Activated CD4-positive, alpha-beta T cell treated with anti-CD3 and anti-CD28 coated beads, Interleukin-2, Interleukin-6, amounts not matched to agents 100 ng/mL and 50 ng/mL, durations not matched to agents 16 hours and 8 hours (primary cell): Measurements from ENCODE around the gene GTF2H4.
A peak's percentile ranks its signal among the peaks of the same experiment; 100 is the strongest.
"Not testable (repeated sequence)": the region's sequence is repeated elsewhere in the genome, so short reads cannot be mapped to it uniquely, and the experiment has no call there.

ENCODE experiments used
- DNase-seq: peaks from one replicate; pipeline ENCODE4 v3.0.0-alpha.2; 2020

The GTF2H4 gene

DNA sequence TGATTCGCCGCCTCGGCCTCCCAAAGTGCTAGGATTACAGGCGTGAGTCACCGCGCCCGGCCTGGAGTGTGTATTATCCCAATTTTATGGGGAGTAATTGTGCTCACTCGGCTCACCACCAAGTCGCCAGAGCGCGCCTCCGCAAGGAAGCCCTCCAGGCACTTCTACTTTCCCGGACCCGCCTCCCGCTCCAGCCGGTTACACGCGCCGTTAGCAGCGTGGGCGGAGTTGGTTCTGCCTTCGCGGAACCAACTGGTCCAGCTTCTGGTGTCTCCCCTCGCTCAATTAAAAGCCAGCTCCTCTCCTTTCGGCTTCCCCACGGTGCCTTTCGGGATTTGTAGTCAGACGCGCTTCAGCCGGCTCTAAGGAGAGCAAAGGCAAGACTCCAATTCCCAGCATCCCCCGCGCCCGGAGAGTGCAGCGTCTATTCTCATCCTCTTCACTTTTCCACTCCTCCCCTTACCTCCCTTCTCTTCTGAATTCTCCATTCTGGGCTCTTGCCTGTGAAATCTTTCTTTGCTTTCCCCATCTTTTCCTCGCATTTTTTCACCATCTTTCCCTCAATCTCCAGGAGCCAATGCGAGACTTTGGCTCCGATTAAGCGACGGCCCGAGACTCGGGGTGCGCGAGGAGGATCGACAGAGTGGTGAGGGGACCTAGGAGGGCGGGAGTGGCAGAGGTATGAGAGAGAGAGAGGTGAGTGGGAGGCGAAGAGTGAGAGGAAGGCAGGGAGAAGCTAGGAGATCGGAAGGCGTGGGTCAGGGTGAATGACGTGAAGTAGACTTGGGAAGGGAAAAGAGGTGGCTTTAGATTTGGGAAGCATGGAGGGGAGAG lies at the start of gene GTF2H4:
TSS of gene GTF2H4 (plus strand) at position 450 of the 834 bp plus-strand sequence.
- peak; percentile 98 for DNase-seq

DNA sequence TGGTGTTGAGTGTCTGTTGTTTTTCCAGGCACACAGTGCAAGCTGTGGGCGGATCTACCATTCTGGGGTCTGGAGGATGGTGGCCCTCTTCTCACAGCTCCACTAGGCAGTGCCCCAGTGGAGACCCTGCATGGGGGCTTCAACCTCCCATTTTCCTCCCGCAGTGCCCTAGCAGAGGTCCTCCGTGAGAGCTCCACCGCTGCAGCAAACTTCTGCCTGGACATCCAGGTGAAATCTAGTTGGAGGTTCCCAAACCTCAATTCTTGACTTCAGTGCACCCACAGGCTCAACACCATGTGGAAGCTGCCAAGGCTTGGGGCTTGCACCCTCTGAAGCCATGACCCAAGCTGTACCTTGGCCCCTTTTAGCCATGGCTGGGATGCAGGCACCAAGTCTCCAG lies 48.3 kb upstream of the GTF2H4 start:
- DNase-seq, result not testable (repeated sequence)

DNA sequence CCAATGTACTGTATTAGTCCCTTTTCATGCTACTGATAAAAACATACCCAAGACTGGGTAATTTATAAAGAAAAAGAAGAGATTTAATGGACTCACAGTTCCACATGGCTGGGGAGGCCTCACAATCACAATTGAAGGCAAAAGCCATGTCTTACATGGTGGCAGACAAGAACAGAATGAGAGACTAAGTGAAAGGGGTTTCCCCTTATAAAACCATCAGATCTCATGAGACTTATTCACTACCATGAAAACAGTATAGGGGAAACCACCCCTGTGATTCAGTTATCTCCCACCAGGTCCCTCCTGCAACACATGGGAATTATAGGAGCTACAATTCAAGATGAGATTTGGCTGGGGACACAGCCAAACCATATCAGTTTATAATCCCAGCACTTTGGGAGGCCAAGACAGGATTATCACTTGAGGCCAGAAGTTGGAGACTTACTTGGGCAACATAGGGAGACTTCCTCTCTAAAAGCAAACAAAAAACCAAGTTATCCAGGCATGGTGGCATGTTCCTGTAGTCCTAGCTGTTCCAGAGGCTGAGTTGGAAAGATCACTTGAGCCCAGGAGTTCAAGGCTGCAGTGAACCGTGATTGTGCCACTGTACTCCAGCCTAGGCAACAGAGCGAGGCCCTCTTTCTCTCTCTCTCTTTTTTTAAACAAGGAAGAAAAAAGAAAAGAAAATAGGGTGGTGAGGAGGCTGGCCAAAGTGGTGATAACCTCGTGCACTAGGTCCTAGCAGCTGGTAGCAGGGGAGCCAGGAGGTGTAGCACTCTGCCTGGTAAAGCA lies 46.6 kb upstream of the GTF2H4 start:
- no peak for DNase-seq

DNA sequence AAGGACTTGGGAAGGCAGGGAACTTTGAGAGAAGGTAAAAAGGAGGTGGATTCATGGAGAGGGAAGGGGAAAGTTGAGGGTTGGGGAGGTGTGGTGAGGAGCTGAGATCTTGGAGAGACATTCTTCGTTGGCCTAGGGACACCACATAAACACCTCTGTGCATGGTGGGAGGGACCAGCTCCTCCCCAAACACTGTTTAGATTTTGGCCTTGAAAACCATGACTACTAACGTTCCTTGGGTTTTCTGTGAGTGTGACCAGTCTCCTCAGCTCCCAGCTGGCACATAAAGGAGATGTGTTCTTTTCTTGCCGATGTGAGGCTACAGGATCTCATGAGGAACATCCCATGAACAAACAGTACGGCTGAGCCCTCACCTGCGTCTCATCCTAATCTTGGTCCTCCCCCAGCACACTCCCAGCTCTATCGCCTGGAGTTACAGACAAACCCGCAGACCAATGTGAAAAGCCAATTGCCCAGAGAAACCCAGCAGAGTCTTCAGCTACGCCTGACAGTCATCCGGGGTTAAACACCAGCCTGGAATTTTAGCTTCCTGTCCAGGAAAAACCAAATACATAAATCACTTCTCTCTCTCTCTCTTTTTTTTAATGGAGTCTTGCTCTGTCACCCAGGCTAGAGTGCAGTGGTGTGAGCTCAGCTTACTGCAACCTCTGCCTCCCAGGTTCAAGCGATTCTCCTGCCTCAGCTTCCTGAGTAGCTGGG lies 45.7 kb upstream of the GTF2H4 start:
- DNase-seq, result no peak

DNA sequence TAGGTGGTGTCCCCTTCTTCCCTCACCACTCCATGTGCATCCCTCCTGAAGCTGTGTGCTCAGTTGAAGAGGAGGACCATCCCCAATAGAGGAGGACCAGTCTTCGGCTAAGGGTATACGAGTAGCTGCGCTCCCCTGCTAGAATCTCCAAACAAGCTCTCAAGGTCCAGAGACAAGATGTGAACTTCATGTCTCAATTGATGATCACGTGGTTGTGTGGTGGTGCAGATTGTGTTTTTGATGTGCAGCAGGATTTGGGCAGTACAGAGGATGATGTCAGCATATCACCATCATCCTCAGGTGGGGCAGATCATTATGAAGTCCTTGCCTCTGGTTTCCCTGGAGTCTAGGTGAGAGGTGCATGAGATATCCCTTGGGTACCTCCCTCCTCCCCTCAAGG lies 43.7 kb upstream of the GTF2H4 start:
- DNase-seq, result no peak

DNA sequence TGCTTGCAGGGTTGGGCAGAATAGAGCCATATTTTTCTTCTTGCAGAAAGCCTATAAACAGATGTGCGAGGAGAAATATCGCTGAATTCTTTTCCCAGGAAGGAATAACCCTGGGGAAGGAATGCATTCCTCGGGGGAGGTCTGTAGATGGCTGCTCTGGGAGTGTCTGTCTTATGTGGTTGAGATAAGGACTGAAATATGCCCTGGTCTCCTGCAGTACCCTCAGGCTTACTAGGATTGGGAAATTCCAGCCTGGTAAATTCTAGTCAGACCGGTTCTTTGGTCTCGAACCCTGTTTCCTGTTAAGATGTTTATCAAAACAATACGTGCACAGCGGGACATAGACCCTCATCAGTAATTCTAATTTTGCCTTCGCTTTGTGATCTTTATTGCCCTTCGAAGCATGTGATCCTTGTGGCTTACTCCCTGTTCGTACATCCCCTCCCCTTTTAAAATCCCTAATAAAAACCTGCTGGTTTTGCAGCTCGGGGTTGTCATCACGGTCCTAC lies 38.7 kb upstream of the GTF2H4 start:
- not testable (repeated sequence) for DNase-seq

DNA sequence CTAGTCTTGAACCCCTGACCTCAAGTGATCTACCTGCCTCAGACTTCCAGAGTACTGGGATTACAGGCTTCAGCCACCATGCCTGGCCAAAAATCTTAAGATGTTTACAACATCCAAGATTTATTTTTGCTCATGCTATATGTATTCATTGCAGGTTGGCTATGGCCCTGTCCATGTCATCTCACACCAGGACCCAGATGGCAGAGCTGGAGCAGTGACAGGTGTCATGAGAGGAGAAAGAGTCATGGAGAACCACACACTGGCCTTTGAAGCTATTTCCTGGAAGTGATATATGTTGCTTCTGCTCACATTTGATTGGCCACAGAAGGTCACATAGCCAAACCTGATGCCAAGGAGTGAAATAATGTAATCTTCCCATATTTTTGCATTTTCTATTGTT lies 37.5 kb upstream of the GTF2H4 start:
- DNase-seq, result no peak

DNA sequence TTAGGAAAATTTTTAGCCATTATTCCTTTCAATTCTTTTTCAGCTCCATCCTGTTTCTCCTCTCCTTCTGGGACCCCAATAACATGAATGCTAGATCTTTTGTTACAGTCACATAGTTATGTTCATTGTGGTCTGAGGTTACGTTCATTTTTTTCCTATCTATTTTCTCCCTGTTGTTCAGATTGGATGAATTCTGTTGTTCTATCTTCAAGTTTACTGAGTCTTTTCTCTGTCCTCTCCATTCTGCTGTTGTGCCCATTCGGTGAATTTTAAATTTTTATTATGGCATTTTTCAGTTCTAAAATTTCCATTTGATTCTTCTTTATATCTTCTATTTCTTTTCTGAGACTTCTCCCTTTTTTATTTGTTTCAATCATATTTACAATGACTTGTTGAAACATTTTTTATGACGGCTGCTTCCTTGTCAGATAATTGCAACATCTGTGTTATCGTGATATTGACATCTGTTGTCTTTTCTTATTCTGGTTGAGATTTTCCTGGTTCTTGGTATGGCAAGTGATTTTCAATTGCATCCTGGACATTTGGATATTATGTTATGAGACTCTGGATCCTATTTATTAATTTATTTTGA lies 36.3 kb upstream of the GTF2H4 start:
- DNase-seq, result no peak

DNA sequence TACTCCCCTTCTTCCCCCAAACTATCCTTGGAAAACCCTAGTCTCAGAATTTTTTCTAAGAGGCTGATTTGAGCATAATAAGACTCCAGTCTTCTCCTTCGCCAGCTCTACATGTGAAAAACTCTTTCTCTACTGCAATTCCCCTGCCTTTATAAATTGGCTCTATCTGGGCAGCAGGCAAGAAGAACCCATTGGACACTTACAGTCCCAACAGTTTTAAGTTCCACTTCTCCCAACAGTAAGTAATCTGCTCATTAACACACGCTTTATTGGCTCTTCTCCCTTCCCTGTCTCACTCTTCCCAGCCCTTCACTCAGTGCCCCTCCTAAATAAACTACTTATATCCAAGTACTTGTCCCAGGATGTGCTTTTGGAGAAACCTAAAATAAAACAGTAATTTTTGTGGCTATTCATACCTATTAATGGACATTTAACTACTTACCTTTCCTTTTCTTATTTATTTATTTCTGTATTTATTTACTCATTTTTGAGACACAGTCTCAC lies 34.8 kb upstream of the GTF2H4 start:
- DNase-seq, result no peak

DNA sequence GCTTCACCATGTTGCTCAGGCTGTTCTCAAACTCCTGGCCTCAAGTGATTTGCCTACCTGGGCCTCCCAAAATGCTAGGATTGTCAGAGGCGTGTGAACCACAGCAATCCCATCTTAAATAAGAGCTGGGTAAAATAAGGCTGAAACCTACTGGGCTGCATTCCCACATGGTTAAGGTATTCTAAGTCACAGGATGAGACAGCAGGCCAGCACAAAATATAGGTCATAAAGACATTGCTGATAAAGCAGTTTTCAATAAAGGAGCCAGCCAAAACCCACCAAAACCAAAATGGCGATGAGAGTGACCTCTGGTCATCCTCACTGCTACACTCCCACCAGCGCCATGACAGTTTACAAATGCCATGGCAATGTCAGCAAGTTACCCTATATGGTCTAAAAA lies 34.2 kb upstream of the GTF2H4 start:
- not testable (repeated sequence) for DNase-seq

DNA sequence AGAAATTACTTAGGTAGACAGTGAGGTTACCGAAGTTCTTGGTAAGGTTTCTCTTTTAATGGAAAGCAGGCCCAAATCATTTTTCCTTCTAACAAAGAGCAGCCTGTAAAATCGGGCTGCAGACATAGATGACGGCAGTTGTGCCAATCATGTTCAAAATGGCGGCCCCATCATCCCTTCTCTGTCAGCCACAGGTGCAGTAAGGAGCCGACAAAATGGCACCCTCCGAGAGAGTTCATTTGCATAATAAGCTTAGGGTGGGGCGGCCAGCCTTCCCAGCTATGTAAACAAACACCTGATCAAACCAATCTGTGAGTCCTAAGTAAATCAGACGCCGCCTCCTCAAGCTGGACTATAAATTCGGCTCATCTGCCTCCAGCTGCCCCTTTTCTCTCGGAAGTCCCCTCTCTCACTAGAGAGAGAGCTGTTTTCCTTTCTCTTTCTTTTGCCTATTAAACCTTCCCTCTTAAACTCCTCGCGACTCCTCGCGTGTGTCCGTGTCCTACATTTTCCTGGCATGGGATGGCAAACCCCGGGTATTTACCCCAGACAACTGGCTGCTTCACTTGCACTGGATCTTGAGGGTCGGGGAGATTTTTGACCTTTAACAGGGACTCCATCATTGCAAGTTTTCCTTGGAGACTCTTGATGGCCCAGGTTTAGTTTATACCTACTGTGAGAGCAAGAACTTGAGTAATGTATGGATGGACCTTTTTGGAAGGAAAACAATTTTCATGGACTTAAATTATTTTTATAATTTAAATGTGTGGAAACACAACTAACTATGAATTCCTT lies 32.6 kb upstream of the GTF2H4 start:
- DNase-seq, result no peak

DNA sequence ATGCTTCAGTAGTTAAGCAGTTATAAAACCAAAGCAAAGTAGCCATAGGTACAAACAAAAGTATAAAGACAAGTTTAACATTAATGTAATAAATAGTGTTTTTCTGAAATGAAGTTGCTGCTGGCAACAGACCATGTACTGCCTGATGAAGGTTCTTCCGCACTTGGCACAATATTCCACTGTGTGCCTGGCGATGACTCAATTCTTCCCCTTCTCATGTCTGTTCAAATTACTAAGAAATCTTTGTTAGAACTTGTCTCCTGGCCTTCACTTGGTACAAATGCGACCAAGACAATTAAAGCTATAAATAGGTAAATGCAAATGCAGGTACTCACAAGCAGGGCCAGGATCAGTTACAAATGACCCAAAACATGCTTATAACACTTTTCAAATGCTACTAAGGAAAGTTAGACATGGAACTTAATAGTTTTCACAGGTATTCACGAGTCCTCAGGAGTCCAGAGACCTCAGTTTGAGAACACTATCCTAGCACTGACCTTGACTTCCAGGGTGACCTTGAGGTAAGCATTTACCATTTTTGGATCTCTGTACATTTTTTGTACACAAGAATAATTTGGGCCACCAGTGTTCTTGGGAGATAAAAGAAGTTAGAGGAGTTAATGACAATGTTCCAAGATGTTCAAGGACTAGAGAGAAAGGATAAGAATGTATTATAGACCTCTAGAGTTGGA lies 31.8 kb upstream of the GTF2H4 start:
- peak; percentile 20 for DNase-seq

DNA sequence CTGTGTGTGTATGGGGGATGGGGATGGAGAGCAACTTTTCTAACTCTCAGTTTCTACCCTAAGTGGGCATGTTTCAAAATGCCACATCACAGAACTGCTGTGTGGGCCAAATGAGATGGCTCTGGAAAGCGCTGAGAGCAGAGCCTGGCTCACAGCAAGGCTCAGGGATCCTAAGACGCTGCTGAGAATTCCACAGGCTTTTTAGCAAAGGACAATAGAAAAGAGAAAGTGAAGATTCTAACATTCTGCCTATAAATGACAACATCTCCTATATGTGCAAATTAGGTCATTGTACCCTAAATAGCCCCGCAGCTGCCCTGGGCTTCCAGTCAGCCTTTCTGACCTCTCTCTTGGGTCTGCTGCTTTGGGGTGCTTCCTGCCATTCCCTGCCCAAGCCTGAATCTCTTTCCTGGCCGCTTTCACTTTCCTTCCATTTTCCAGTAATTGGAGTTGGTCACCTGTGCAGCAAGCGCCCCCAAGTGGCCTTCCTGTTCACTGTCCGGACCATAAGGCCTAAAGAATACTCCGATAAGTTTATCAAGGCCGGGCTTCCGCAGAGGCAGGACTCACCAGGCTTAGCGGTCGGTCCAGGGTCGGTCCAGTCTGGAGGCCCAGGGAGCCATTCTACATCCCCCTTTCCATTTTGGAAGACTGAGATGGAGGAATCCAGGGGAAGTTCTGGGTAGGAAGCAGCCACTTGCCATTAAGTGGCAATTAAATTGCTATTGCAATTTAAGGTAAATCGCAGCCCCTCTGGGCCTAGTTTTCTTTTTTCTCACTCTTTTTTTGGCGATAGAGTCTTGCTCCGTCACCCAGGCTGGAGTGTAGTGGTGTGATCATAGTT lies 30.4 kb upstream of the GTF2H4 start:
- DNase-seq, result peak; percentile 80

DNA sequence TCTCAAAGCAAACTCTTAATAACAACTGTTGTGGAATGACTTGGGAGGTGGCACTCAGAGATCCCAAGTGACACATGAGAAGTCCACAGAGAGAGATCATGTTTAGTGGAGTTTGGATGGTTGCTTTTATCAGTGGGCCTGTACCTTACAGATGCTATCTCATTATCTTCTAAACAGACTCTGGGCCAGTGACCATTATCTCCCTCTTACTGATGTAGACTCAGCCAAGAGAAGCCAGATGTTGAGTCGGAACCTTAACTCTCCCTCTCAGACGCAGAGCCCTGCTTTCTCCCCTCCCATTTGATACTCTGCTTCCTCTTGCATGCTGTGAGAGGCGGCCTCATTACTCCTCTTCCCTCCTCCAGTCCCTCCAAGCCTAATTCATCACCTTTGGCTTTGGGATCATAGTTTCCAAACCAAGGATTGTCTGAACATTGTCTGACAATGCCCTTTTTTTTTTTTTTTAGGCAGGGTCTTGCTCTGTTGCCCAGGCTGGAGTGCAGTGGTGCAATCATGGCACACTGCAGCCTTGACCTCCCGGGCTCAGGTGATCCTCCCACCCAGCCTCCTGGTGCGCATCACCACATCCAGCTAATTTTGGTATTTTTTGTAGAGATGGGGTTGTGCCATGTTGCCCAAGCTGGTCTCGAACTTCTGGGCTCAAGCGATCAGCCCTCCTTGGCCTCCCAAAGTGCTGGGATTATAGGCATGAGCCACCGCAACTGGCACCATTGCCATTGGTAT lies 28.2 kb upstream of the GTF2H4 start:
- DNase-seq, result no peak

DNA sequence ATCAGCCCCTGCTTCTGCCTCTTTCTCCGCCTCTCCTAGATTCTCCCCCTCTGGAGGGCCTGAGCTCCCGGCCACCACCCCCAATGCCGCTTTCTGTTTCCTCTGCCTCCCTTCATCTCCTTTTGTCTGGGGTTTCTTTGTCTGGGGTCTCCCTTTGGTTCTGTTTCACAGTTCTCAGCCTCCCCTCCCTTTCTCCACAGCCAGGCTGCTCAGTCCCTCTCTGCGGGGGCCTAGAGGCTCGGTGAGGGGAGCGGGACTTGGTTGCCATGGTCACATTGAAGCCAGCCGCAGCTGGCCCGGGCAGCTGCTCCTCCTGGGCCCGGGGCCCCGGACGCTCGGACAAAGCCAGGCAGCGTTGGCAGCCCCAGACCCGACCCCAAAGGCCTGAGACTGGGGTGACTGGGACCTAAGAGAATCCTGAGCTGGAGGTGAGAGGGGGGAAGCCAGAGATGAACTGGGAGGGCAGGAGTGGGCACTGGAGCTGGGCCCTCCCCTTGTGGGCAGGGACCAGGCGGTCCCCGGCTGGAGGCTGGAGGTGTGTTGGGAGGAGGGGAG lies 27.2 kb upstream of the GTF2H4 start:
- no peak for DNase-seq

DNA sequence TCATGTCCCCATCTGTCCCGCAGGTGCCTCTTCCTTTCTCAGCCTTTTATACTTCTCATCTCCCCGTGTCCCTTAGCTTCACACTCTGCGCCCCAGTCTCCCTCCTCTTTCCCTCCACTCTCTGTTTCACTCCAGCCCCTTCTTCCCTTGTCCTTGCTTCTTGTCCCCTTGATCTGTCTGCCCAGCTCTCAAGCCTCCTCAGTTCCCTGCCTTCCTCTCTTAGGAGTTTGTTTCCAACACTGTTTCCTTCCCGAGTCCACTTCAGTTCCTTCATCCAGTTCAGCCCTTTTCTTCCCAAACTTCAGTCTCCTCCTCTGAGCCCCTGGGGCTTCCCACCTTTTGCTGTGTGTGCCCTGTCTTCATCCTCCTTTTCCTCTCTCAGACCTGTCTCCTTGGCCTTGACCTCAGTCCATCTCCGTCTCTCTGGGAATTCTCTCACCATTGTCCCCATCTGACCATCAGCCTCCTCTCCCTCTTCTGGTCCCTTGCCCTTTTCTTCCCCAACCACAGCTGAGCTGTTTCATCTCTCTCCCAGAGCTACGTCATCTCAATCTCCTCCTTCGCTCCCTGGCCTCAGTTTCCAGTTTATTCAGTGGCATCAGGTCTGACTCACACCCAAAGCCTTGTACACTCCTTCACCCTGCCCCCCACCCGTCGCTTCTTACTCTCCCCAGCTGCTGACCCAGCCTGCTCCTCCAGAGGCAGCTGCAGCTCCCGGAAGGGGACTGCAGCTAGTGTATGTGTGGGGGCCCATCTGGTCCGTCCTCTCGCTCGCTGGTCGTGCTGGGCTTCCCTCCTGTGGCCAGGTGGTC lies 26.4 kb upstream of the GTF2H4 start:
- no peak for DNase-seq

DNA sequence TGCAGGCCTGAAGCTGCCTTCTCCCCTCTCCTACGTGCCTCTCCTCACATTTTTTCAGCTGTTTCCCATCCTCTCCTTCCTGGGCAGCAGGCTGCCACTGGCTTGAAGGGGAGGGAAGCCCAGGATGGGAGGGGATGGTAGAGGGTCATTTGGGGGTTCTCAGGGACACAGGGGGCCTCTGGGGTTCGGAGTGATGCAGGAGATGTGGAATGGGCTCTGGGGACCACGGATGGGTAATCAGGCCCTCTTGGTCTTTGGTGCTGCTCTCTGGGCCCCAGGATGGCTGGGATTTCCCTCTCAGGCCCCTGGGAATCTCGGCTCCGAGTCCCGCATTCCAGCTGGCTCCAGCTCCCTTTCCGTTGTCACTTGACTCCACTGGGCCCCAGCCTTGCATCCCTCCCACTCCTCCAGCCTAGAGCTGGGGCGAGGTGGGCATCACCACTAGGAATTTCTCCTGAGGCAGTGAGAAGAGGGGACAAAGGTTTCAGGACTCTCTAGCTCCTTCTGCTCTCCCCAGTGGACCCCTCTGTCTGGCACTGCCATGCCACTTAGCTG lies 25.7 kb upstream of the GTF2H4 start:
- DNase-seq, result no peak
